Measurements from ENCODE around the gene CD247. TPM values are rescaled to one million over a fixed set of nuclear protein-coding genes. Genes with fewer than 3 reads are reported as not detected.

The CD247 gene
- total RNA-seq, 4 donors from 2014 or later: 2.0 to 4.7 (median 2.6) TPM

GRCh38 chr1:167471568-167471967, 46.8 kb downstream of the CD247 start:
- DNase-seq (ENCODE audit: low spot score) (no peak), ATAC-seq (ENCODE audit: low FRiP score) (no peak)
- no peak for TF ChIP-seq CTCF (IDR thresholded peaks at IDR 0.05)

GRCh38 chr1:167469280-167469965, 48.9 kb downstream of the CD247 start:
- no peak for TF ChIP-seq CTCF (IDR thresholded peaks at IDR 0.05)
- ATAC-seq (ENCODE audit: low FRiP score): no peak
- DNase-seq (ENCODE audit: low spot score): no peak

- TF ChIP-seq CTCF (IDR thresholded peaks at IDR 0.05): no peak
- no peak for DNase-seq (ENCODE audit: low spot score)
- ATAC-seq (ENCODE audit: low FRiP score): no peak
Measured at GRCh38 chr1:167467752-167468151, 50.6 kb downstream of the CD247 start.

- no peak for DNase-seq (ENCODE audit: low spot score)
- ATAC-seq (ENCODE audit: low FRiP score): no peak
- TF ChIP-seq CTCF (IDR thresholded peaks at IDR 0.05): no peak
Measured at GRCh38 chr1:167467126-167467710, 51.1 kb downstream of the CD247 start.

DNA sequence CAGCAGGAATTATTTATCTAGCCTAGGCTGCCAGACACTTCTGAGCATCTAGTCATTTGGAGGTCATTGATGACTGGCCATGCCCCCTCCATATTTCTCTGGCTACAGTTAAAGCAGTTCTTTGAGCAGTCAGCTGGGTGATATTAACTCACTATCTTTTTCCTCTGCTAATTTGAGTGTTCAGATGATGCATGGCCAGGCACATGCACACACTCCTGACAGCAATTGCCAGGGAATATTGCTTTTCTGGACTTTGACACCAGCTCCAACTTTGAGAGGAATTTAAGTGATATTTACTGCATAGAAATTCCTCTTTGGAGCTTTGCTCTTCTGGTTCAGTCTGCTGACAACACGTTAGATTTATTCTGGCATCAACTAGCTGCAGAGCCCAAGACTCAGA, 52.6 kb downstream of the CD247 start:
- DNase-seq (ENCODE audit: low spot score) (no peak), ATAC-seq (ENCODE audit: low FRiP score) (no peak)
- no peak for TF ChIP-seq CTCF (IDR thresholded peaks at IDR 0.05)

DNA sequence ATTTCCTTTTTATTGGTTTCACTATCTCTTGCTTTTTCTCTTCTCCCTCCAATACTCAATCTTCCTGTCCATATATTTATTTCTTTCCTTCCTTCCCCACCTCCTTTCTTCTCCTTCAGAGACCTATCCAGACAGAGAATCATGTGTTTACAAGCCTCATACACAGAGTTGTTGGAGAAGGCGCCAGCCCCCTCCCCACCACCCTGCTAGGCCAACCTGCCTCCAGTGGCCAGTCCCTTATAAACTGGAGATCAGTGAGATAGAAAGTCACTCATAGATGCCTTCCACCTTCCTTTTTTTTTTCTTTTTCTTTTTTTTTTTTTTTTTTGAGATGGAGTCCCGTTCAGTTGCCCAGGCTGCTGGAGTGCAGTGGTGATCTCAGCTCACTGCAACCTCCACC, 53.3 kb downstream of the CD247 start:
- DNase-seq (ENCODE audit: low spot score) (no peak), ATAC-seq (ENCODE audit: low FRiP score) (no peak)
- TF ChIP-seq CTCF (IDR thresholded peaks at IDR 0.05): no peak
